B cell (primary cell): ENCODE data around the gene FRMD8. TPM values are rescaled to one million over a fixed set of nuclear protein-coding genes. Genes with fewer than 3 reads are reported as not detected.
A peak's percentile ranks its signal among the peaks of the same experiment; 100 is the strongest.

Experiments
- ATAC-seq: fragments of 200-7000 bp; cut with Tn5 transposase; one replicate; pipeline ENCODE4 v1.10.0; 2021; ENCODE audit warnings: low read depth, mild to moderate bottlenecking, moderate number of reproducible peaks, moderate library complexity
- CTCF ChIA-PET: fragments of 350-600 bp; sonication (Branson Sonifier 250); formaldehyde crosslinking; loops from one replicate; lab custom pipeline; 2021; ENCODE audit warnings: antibody characterized with exemption, inconsistent platforms; lab: Charles Lee
- POLR2A ChIA-PET: fragments of 350-600 bp; sonication (Branson Sonifier 250); formaldehyde crosslinking; loops from one replicate; lab custom pipeline; 2021; ENCODE audit warnings: antibody characterized with exemption; lab: Charles Lee
- DNase-seq: peaks from one replicate; pipeline ENCODE4 v3.0.0; 2013
- H2AFZ ChIP-seq: 2 replicates; pipeline ENCODE4 v1.6.1; 2012; ENCODE audit warnings: mild to moderate bottlenecking, low read depth, low read length; ENCODE audit not compliant: insufficient read depth, poor library complexity, severe bottlenecking
- H3K27ac ChIP-seq, 2 donors: 1 replicate in 1 of 2; 2 replicates in 1 of 2; pipeline ENCODE4 v1.5.1; 2012 to 2013; ENCODE audit warnings: low read length in 2 of 2, mild to moderate bottlenecking in 2 of 2, moderate library complexity in 1 of 2
- H3K27me3 ChIP-seq, 4 experiments: fragments of 200-600 bp in 1 of 4; sonication (generic) in 1 of 4; replicated peaks in 1 of 4; 1 replicate in 2 of 4; 2 replicates in 2 of 4; pipeline versions ENCODE4 v1.6.1 to v1.7.0; 2013 to 2016; ENCODE audit warnings: low read length in 3 of 4, mild to moderate bottlenecking in 2 of 4, mixed read lengths in 1 of 4, moderate library complexity in 1 of 4; ENCODE audit not compliant: insufficient read depth in 4 of 4, control insufficient read depth in 3 of 4; ENCODE audit errors: control extremely low read depth in 1 of 4
- H3K36me3 ChIP-seq, 2 experiments: replicated peaks in 1 of 2; 1 replicate in 1 of 2; 2 replicates in 1 of 2; pipeline versions ENCODE4 v1.6.1 to v1.7.1; 2013; ENCODE audit warnings: low read length in 1 of 2; ENCODE audit not compliant: insufficient read depth in 2 of 2, control insufficient read depth in 1 of 2; ENCODE audit errors: control extremely low read depth in 1 of 2, extremely low read depth in 1 of 2
- H3K4me1 ChIP-seq, 2 donors: fragments of 200-600 bp in 1 of 2; sonication (generic) in 1 of 2; 1 replicate in 1 of 2; 2 replicates in 1 of 2; pipeline versions ENCODE4 v1.5.1 to v1.6.1; 2013 to 2017; ENCODE audit warnings: low read length in 2 of 2; ENCODE audit not compliant: control insufficient read depth in 2 of 2, insufficient read depth in 2 of 2
- H3K4me2 ChIP-seq: replicated peaks from 2 replicates; pipeline ENCODE3; 2012; ENCODE audit warnings: mild to moderate bottlenecking, low read depth, low read length; ENCODE audit not compliant: poor library complexity, severe bottlenecking
- H3K4me3 ChIP-seq, 5 experiments: fragments of 200-600 bp in 1 of 5; sonication (generic) in 1 of 5; 1 replicate in 3 of 5; 2 replicates in 2 of 5; pipeline versions ENCODE4 v1.5.1 to v1.7.0; 2011 to 2016; ENCODE audit warnings: low read length in 4 of 5, mild to moderate bottlenecking in 4 of 5, low read depth in 2 of 5, control low read depth in 1 of 5, moderate library complexity in 1 of 5; ENCODE audit not compliant: insufficient read depth in 1 of 5; ENCODE audit errors: control extremely low read depth in 1 of 5, extremely low read depth in 1 of 5
- H3K79me2 ChIP-seq: fragments of 200-600 bp; sonication (generic); one replicate; pipeline ENCODE4 v1.6.0; 2016; ENCODE audit warnings: low read length; ENCODE audit not compliant: control insufficient read depth, insufficient read depth
- H3K9ac ChIP-seq: fragments of 200-600 bp; sonication (generic); 2 replicates; pipeline ENCODE4 v1.6.1; 2017; ENCODE audit warnings: mild to moderate bottlenecking, low read length, moderate library complexity
- H3K9me3 ChIP-seq, 3 donors: one replicate each; pipeline versions ENCODE4 v1.6.1 to v1.7.1; 2013; ENCODE audit warnings: low read length in 2 of 3; ENCODE audit not compliant: control insufficient read depth in 2 of 3, insufficient read depth in 1 of 3; ENCODE audit errors: control extremely low read depth in 1 of 3
- H4K20me1 ChIP-seq: 2 replicates; pipeline ENCODE4 v1.6.0; 2012; ENCODE audit warnings: mild to moderate bottlenecking, low read length; ENCODE audit not compliant: insufficient read depth, control insufficient read depth, poor library complexity, severe bottlenecking
- H3K27ac Mint-ChIP-seq: one replicate; pipeline ENCODE4 v1.8.0; 2021; ENCODE audit warnings: mixed read lengths
- H3K27me3 Mint-ChIP-seq: one replicate; pipeline ENCODE4 v1.8.0; 2021; ENCODE audit warnings: mixed read lengths
- H3K4me1 Mint-ChIP-seq: one replicate; pipeline ENCODE4 v1.8.0; 2021; ENCODE audit warnings: mixed read lengths
- H3K4me3 Mint-ChIP-seq: one replicate; pipeline ENCODE4 v1.8.0; 2021; ENCODE audit warnings: mixed read lengths
- H3K9me3 Mint-ChIP-seq: one replicate; pipeline ENCODE4 v1.8.0; 2022; ENCODE audit warnings: mixed read lengths; ENCODE audit not compliant: insufficient read depth
- EZH2 ChIP-seq: IDR thresholded peaks from 2 replicates; pipeline ENCODE4 v1.6.1; 2012; ENCODE audit warnings: borderline replicate concordance, low read depth, mild to moderate bottlenecking, moderate library complexity, low read length; ENCODE audit not compliant: insufficient read depth, poor library complexity, severe bottlenecking
- WGBS: methylation state at CpG from one replicate; pipeline ENCODE4 v1.1.5; 2013; ENCODE audit warnings: missing lambda C conversion rate; ENCODE audit not compliant: insufficient coverage; 5-methylcytosine and 5-hydroxymethylcytosine counted together
- intact Hi-C: fragments of 100-400 bp; cut with micrococcal nuclease; formaldehyde crosslinking; loops from one replicate; pipeline ENCODE4 v1.10.0; 2022
- polyA plus RNA-seq: library from polyadenylated mRNA; depleted of rRNA; stranded (reverse); fragments of >200 nt; gene quantifications from 2 replicates; pipeline ENCODE4 v1.2.3, GENCODE V29; 2012
- total RNA-seq, 2 donors: library from RNA; stranded (reverse); fragments of 120-200 nt in 1 of 2; gene quantifications; 1 replicate in 1 of 2; 2 replicates in 1 of 2; pipeline versions ENCODE4 v1.2.3 to v1.2.4, GENCODE V29; 2013 to 2022
- TF ChIP-seq, protein P1 (sequence below): fragments of 200-600 bp; IDR thresholded peaks from one replicate; pipeline ENCODE4 v1.8.0; 2022; ENCODE audit warnings: antibody characterized with exemption, mild to moderate bottlenecking

Gene FRMD8
- total and polyA plus RNA-seq, 2 donors (not counting 1 experiment from before 2014, with no cell fraction given), result 44.3 to 73.6 TPM

DNA sequence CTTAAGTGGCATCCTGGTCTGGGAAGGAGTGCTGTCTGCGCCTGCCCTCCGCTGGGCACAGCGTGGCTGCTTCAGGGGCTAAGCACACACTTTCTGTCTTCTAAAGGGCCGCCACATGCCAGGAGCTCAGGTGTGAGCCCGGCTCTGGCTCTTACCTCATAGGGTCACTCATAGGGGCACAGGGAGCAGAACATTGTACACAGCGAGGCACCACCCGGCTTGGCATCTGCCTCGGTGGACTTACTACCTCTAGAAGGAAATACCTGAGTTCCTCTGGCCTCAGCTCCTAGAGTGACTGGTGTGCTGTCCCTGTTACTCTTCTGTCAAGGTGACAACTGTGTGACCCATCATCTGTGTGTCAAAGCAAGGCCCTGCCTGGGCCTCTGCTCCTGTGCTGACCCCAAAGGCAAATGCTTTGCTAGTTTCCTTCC is 49.6 kb downstream of the FRMD8 start:
- peaks cover 47% of the 10 kb centered on the region for H3K79me2 ChIP-seq
- POLR2A ChIA-PET, result interaction anchor here (1.5 to 1.6 kb wide), 2 partner anchors 11 to 68 kb away, joined by 4 to 9 read pairs; no protein-coding TSS in a partner anchor
- CTCF ChIA-PET, result interaction anchor here (1.4 to 1.9 kb wide), 2 partner anchors 11 to 74 kb away, joined by 3 to 4 read pairs; no protein-coding TSS in a partner anchor

DNA sequence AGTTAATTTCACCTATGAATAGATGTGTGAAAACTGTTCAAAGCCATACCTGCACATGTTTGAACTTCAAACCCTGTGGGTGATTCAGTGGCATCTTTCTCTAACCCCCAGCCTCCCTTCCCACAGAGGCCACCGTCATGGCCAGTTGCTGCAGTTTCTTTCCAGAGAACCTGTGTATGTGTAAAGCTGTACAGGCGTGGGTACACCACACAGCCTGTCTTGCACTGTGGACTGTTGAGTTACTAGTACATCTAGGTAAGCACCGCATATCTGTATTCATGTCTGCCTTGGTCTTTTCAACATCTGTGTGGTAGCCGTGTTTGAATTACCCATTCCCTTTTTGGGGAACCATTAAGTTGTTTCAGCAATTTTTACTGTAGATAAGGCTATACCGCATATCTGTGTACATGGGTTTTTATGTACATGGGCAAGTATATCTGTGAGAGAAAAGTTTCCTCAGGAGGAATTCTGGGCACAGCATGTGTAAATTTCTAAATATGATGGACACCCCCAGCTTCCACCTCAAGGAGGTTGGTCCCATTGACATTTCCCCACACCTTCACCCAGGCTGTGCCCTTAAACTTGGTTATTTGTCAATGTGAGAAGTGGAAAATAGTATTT is 50.1 kb downstream of the FRMD8 start:
- CTCF ChIA-PET, result interaction anchor here (0.6 to 1.9 kb wide), 7 partner anchors 10 to 550 kb away, joined by 3 to 4 read pairs (median 3); partner anchors contain the start of gene DPF2
- 97% methylated on average over 3 of the region's 5 CpGs for WGBS
- POLR2A ChIA-PET, result interaction anchor here (1.1 to 1.8 kb wide), 5 partner anchors 12 to 68 kb away, joined by 3 to 10 read pairs (median 4); partner anchors contain the start of gene NEAT1
- DNase-seq (no peak), ATAC-seq (no peak)
- Histone ChIP-seq H3K9ac (no peak overlapping the region), H3K27me3 (no peaks in the 10 kb centered on the region), H2AFZ (no peak overlapping the region), H3K79me2 (peaks cover 47% of the 10 kb centered on the region), H3K4me1 (peaks cover 39 to 44% of the 10 kb centered on the region in 2 donors), H4K20me1 (no peaks in the 10 kb centered on the region), H3K9me3 (no peaks in the 10 kb centered on the region), H3K27ac (no peak overlapping the region), H3K4me2 (no peak overlapping the region), H3K36me3 (peaks cover 3 to 19% of the 10 kb centered on the region in 2 experiments), H3K4me3 (no peak overlapping the region)
- Mint-ChIP-seq H3K27me3 (no peaks in the 10 kb centered on the region), H3K27ac (peak overlapping the region; percentile 7), H3K4me3 (no peak overlapping the region), H3K4me1 (peaks cover 55% of the 10 kb centered on the region), H3K9me3 (no peaks in the 10 kb centered on the region)
- intact Hi-C loops, result no loop called here
- TF ChIP-seq EZH2, result no peak

More for the DNA sequence above, 49.6 kb downstream of the FRMD8 start:
- peaks cover 39 to 44% of the 10 kb centered on the region in 2 donors for H3K4me1 ChIP-seq
- no peaks in the 10 kb centered on the region for H3K9me3 Mint-ChIP-seq
- no peaks in the 10 kb centered on the region for H4K20me1 ChIP-seq
- H3K4me2 ChIP-seq, result no peak overlapping the region
- no peaks in the 10 kb centered on the region for H3K27me3 ChIP-seq
- H3K4me1 Mint-ChIP-seq, result peaks cover 54% of the 10 kb centered on the region
- H3K27ac Mint-ChIP-seq, result no peak overlapping the region
- H3K9ac ChIP-seq, result no peak overlapping the region
- H3K27ac ChIP-seq, result no peak overlapping the region
- TF ChIP-seq, protein P1, sequence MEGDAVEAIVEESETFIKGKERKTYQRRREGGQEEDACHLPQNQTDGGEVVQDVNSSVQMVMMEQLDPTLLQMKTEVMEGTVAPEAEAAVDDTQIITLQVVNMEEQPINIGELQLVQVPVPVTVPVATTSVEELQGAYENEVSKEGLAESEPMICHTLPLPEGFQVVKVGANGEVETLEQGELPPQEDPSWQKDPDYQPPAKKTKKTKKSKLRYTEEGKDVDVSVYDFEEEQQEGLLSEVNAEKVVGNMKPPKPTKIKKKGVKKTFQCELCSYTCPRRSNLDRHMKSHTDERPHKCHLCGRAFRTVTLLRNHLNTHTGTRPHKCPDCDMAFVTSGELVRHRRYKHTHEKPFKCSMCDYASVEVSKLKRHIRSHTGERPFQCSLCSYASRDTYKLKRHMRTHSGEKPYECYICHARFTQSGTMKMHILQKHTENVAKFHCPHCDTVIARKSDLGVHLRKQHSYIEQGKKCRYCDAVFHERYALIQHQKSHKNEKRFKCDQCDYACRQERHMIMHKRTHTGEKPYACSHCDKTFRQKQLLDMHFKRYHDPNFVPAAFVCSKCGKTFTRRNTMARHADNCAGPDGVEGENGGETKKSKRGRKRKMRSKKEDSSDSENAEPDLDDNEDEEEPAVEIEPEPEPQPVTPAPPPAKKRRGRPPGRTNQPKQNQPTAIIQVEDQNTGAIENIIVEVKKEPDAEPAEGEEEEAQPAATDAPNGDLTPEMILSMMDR, result no peak
- TF ChIP-seq EZH2, result no peak
- H3K9me3 ChIP-seq, result no peaks in the 10 kb centered on the region
- H3K27me3 Mint-ChIP-seq, result no peaks in the 10 kb centered on the region
- no peak overlapping the region for H3K4me3 Mint-ChIP-seq
- no peak overlapping the region for H3K4me3 ChIP-seq
- DNase-seq, result no peak
- peaks cover 3 to 19% of the 10 kb centered on the region in 2 experiments for H3K36me3 ChIP-seq
- no peak overlapping the region for H2AFZ ChIP-seq
- 96% methylated on average over 8 of the region's 8 CpGs for WGBS
- ATAC-seq, result no peak
- intact Hi-C loops, result no loop called here
